Common myeloid progenitor, CD34-positive (primary cell): ENCODE data around the gene SNX11.

Experiments used
- CTCF ChIA-PET: fragments of 350-600 bp; sonication (Branson Sonifier 250); formaldehyde crosslinking; loops from one replicate; lab custom pipeline; 2021; ENCODE audit warnings: antibody characterized with exemption; lab: Charles Lee
- POLR2A ChIA-PET: fragments of 350-600 bp; sonication (Branson Sonifier 250); formaldehyde crosslinking; loops from one replicate; lab custom pipeline; 2021; ENCODE audit warnings: antibody characterized with exemption; lab: Charles Lee
- DNase-seq, 3 donors: peaks; one replicate each; pipeline versions ENCODE4 v3.0.0 to v3.0.0-alpha.2; 2013
- H3K27ac ChIP-seq, 2 experiments: 1 replicate in 1 of 2; 2 replicates in 1 of 2; pipeline ENCODE4 v1.7.0; 2013; ENCODE audit warnings: inconsistent platforms in 2 of 2, low read length in 2 of 2, mild to moderate bottlenecking in 2 of 2, low read depth in 1 of 2, moderate library complexity in 1 of 2; ENCODE audit not compliant: severe bottlenecking in 2 of 2, insufficient read depth in 1 of 2, poor library complexity in 1 of 2
- H3K27me3 ChIP-seq, 5 experiments: replicated peaks in 2 of 5; 1 replicate in 3 of 5; 2 replicates in 2 of 5; pipeline versions ENCODE4 v1.6.1 to v1.7.0; 2013; ENCODE audit warnings: low read length in 4 of 5, mild to moderate bottlenecking in 2 of 5, moderate library complexity in 2 of 5, inconsistent platforms in 1 of 5; ENCODE audit not compliant: insufficient read depth in 5 of 5, control insufficient read depth in 4 of 5
- H3K36me3 ChIP-seq, 4 experiments: 1 replicate in 2 of 4; 2 replicates in 2 of 4; pipeline versions ENCODE4 v1.6.1 to v1.7.0; 2013; ENCODE audit warnings: low read length in 3 of 4, control low read depth in 1 of 4, mild to moderate bottlenecking in 1 of 4; ENCODE audit not compliant: control insufficient read depth in 4 of 4, insufficient read depth in 4 of 4
- H3K4me1 ChIP-seq, 4 experiments: 1 replicate in 3 of 4; 2 replicates in 1 of 4; pipeline versions ENCODE4 v1.6.1 to v1.7.1; 2013; ENCODE audit warnings: low read length in 3 of 4, mild to moderate bottlenecking in 3 of 4, control low read depth in 1 of 4, inconsistent platforms in 1 of 4, moderate library complexity in 1 of 4; ENCODE audit not compliant: control insufficient read depth in 4 of 4, insufficient read depth in 4 of 4; ENCODE audit errors: control extremely low read depth in 1 of 4
- H3K4me3 ChIP-seq, 7 experiments: 1 replicate in 4 of 7; 2 replicates in 3 of 7; pipeline versions ENCODE4 v1.5.1 to v1.7.0; 2013; ENCODE audit warnings: mild to moderate bottlenecking in 7 of 7, low read length in 6 of 7, moderate library complexity in 6 of 7, inconsistent platforms in 2 of 7, low read depth in 2 of 7, control low read depth in 1 of 7; ENCODE audit not compliant: insufficient read depth in 4 of 7, control insufficient read depth in 1 of 7; ENCODE audit errors: extremely low read depth in 1 of 7
- H3K9me3 ChIP-seq, 5 experiments: 1 replicate in 4 of 5; 2 replicates in 1 of 5; pipeline versions ENCODE4 v1.6.1 to v1.7.1; 2013; ENCODE audit warnings: low read length in 4 of 5, mild to moderate bottlenecking in 2 of 5, inconsistent platforms in 1 of 5, low read depth in 1 of 5, moderate library complexity in 1 of 5; ENCODE audit not compliant: control insufficient read depth in 4 of 5, insufficient read depth in 2 of 5; ENCODE audit errors: control extremely low read depth in 1 of 5
- WGBS: methylation state at CpG from one replicate; pipeline ENCODE4 v1.1.5; 2013; ENCODE audit not compliant: insufficient coverage; 5-methylcytosine and 5-hydroxymethylcytosine counted together

The SNX11 gene

GRCh38 chr17:48163809-48164208, 56.2 kb downstream of the SNX11 start:
- H3K9me3 ChIP-seq: no peaks in the 10 kb centered on the region
- no peaks in the 10 kb centered on the region for H3K36me3 ChIP-seq
- POLR2A ChIA-PET: no interaction called here
- H3K27me3 ChIP-seq: no peaks in the 10 kb centered on the region
- H3K4me3 ChIP-seq: no peak overlapping the region
- WGBS: no CpG with 5 or more reads among the region's 1 CpG
- H3K4me1 ChIP-seq: peaks cover 0 to 7% (median 0%) of the 10 kb centered on the region in 4 experiments
- no peak overlapping the region for H3K27ac ChIP-seq
- DNase-seq: no peak
- CTCF ChIA-PET: interaction anchor here (1.5 kb wide), 1 partner anchor 14 kb away, joined by 6 read pairs; no protein-coding TSS in a partner anchor

GRCh38 chr17:48169926-48170325, 62.4 kb downstream of the SNX11 start:
- Histone ChIP-seq H3K36me3 (no peaks in the 10 kb centered on the region), H3K4me3 (no peak overlapping the region), H3K27ac (no peak overlapping the region), H3K4me1 (peaks cover 0 to 14% (median 4%) of the 10 kb centered on the region in 4 experiments), H3K9me3 (no peaks in the 10 kb centered on the region), H3K27me3 (no peaks in the 10 kb centered on the region)
- no peak for DNase-seq
- POLR2A ChIA-PET: no interaction called here
- CTCF ChIA-PET: interaction anchor here (0.6 to 3.5 kb wide), 2 partner anchors 11 to 64 kb away, joined by 3 to 14 read pairs; no protein-coding TSS in a partner anchor
- no CpG with 5 or more reads among the region's 1 CpG for WGBS
